ENCODE results near the gene STAT3. TPM values are rescaled to one million over a fixed set of nuclear protein-coding genes. Genes with fewer than 3 reads are reported as not detected.

STAT3 gene
- total and polyA plus RNA-seq, 9 of the 15 experiments (the other 6 are each of a cell fraction or from before 2014, with no cell fraction given) = 90.0 to 179 (median 114) TPM

DNA sequence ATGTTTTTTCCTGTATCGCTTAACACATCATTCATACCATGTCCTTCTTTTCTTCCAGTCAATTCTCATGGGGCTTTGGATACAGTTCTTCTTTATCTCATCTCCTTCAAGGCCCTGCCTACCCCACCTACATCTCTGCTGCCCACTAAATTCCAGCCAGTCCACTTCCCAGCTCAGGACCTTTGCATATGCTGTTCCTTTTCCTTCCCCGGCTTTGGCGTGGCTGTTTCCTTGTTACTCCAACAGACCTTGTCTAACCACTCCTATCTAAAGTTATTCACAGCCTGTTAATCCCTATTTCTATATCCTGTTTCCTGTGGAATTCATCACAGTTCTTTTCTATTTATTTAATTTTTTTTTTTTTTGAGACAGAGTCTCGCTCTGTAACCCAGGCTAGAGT is 6.6 kb upstream of the STAT3 start:
- H3K4me2 ChIP-seq (ENCODE audit: insufficient read depth, low read length) = no peak overlapping the region
- no peak for ATAC-seq
- H3K27me3 ChIP-seq (ENCODE audit: control insufficient read depth in 2 of 2, insufficient read depth in 2 of 2, low read length in 2 of 2) = no peaks in the 10 kb centered on the region
- WGBS (ENCODE audit: insufficient coverage, low coverage, missing lambda C conversion rate) = 92% methylated on average over 4 of the region's 4 CpGs
- FAIRE-seq = no peak
- H3K9me1 ChIP-seq (ENCODE audit: control insufficient read depth, insufficient read depth, low read length) = no peaks in the 10 kb centered on the region
- H3K4me1 ChIP-seq (replicated peaks in 1 of 2; ENCODE audit: control insufficient read depth in 2 of 2, insufficient read depth in 2 of 2, low read length in 2 of 2) = no peaks in the 10 kb centered on the region; a peak in 2 of 5 replicates
- in situ Hi-C loops (cut with MboI) (no loop called here), intact Hi-C loops (cut with micrococcal nuclease) (no loop called here)
- no peak overlapping the region for H2AFZ ChIP-seq (ENCODE audit: low read depth, low read length)
- no peak overlapping the region for H3K4me3 ChIP-seq
- H3K36me3 ChIP-seq (ENCODE audit: control insufficient read depth, insufficient read depth, low read length) = no peaks in the 10 kb centered on the region
- no peaks in the 10 kb centered on the region for H3K79me2 ChIP-seq (ENCODE audit: control insufficient read depth, insufficient read depth, low read length)
- H3K9me3 ChIP-seq (replicated peaks; ENCODE audit: control insufficient read depth, insufficient read depth, low read depth, low read length) = no peaks in the 10 kb centered on the region
- no peak overlapping the region for H3K27ac ChIP-seq (ENCODE audit: extremely low read depth, low read depth, low read length)
- POLR2A ChIA-PET = no interaction called here
- no peak overlapping the region for H3K9ac ChIP-seq (ENCODE audit: insufficient read depth in 1 of 2, low read depth in 2 of 2, low read length in 2 of 2)
- no TSS peak for BruUV-seq (replicated peaks)
- no peak for TF ChIP-seq ZNF586 (CRISPR knock-in tag; conservative IDR thresholded peaks at IDR 0.05)
- no peak for DNase-seq (ENCODE audit: extremely low read depth in 1 of 4, low spot score in 3 of 4)
- CTCF ChIA-PET (ENCODE audit: low intra/inter-chr PET ratio) = no interaction called here
- no peaks in the 10 kb centered on the region for H4K20me1 ChIP-seq (replicated peaks; ENCODE audit: control insufficient read depth, insufficient read depth, low read length)

DNA sequence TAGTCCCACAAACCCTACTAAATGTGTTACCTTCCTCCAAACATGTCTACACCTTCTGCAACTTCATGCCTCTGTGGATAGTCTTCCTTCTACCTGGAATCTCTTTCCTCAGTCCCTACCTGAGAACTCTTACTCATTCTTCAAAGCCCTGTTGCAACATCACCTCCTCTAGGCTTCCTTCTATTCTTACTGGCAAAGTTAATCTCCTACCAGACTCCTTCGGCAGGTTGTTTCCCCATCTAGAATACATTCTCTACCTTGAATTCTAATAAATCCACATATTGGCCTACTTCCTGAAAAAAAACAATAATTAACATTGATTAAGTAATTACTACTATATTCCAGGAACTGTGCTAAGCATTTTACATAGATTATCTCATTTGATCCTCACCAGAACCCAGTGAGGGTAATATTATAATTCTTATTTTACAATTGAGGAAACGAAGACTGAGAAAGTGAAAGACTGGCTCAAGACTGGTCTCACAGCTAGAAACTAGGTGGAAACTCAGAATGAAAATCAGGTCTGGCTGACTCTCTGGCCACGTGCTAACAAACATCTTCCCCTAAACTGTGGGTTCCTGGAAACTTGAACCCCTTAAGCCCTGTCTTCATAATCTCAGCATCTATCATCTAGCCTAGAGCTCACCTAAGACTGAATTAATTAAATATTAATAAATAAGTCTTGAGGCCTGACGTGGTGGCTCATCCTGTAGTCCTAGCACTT is 4.6 kb upstream of the STAT3 start:
- Histone ChIP-seq H3K27me3 (ENCODE audit: control insufficient read depth in 2 of 2, insufficient read depth in 2 of 2, low read length in 2 of 2) (no peaks in the 10 kb centered on the region), H3K9ac (ENCODE audit: insufficient read depth in 1 of 2, low read depth in 2 of 2, low read length in 2 of 2) (no peak overlapping the region), H4K20me1 (replicated peaks; ENCODE audit: control insufficient read depth, insufficient read depth, low read length) (no peaks in the 10 kb centered on the region), H3K9me3 (replicated peaks; ENCODE audit: control insufficient read depth, insufficient read depth, low read depth, low read length) (no peaks in the 10 kb centered on the region), H3K4me2 (ENCODE audit: insufficient read depth, low read length) (no peak overlapping the region), H2AFZ (ENCODE audit: low read depth, low read length) (peak overlapping the region; percentile 5; the same call in 1 of the 2 replicates), H3K27ac (ENCODE audit: extremely low read depth, low read depth, low read length) (no peak overlapping the region), H3K9me1 (ENCODE audit: control insufficient read depth, insufficient read depth, low read length) (no peaks in the 10 kb centered on the region), H3K79me2 (ENCODE audit: control insufficient read depth, insufficient read depth, low read length) (peaks cover 4% of the 10 kb centered on the region), H3K36me3 (ENCODE audit: control insufficient read depth, insufficient read depth, low read length) (no peaks in the 10 kb centered on the region), H3K4me1 (replicated peaks in 1 of 2; ENCODE audit: control insufficient read depth in 2 of 2, insufficient read depth in 2 of 2, low read length in 2 of 2) (peaks cover 2 to 3% of the 10 kb centered on the region in 2 experiments; a peak in 4 of 5 replicates), H3K4me3 (no peak overlapping the region)
- TF ChIP-seq CEBPB (tag; IDR thresholded peaks at IDR 0.05) (peak; percentile 85), ZNF140 (CRISPR knock-in tag; IDR thresholded peaks at IDR 0.05) (no peak)
- in situ Hi-C loops (cut with MboI) = no loop called here
- intact Hi-C loops (cut with micrococcal nuclease) = no loop called here
- FAIRE-seq = no peak
- 63% methylated on average over 4 of the region's 4 CpGs for WGBS (ENCODE audit: insufficient coverage, low coverage, missing lambda C conversion rate)
- DNase-seq (ENCODE audit: extremely low read depth in 1 of 4, low spot score in 3 of 4) = no peak
- ATAC-seq = no peak
- CTCF ChIA-PET (ENCODE audit: low intra/inter-chr PET ratio) = no interaction called here
- POLR2A ChIA-PET = interaction anchor here (0.6 to 1.0 kb wide), 3 partner anchors 8 to 35 kb away, joined by 3 read pairs; no protein-coding TSS in a partner anchor
- BruUV-seq (replicated peaks) = no TSS peak
